A673 (cell line): ENCODE measurements around the gene URI1. TPM values are rescaled to one million over a fixed set of nuclear protein-coding genes. Genes with fewer than 3 reads are reported as not detected.

ENCODE experiments used
- BruUV-seq: library from RNA; stranded (reverse); fragments of 400-500 nt; replicated peaks from 2 replicates; lab custom pipeline; 2021; lab: Mats Ljungman, UMichigan
- CTCF ChIA-PET: fragments of 300-600 bp; sonication (Branson Sonifier 250); formaldehyde crosslinking; loops from one replicate; lab custom pipeline; 2022; ENCODE audit warnings: antibody characterized with exemption; lab: Charles Lee
- POLR2A ChIA-PET: fragments of 300-600 bp; sonication (Branson Sonifier 250); formaldehyde crosslinking; loops from one replicate; lab custom pipeline; 2022; ENCODE audit warnings: antibody characterized with exemption; ENCODE audit not compliant: low non-redundant PET; lab: Charles Lee
- DNase-seq: peaks from one replicate; pipeline ENCODE4 v3.0.0-alpha.2; 2015; ENCODE audit warnings: low spot score
- H3K27ac ChIP-seq: fragments of 200-600 bp; sonication (generic); 2 replicates; pipeline ENCODE4 v1.5.1; 2016; ENCODE audit warnings: mixed run types, low read depth, mild to moderate bottlenecking, mixed read lengths, antibody characterized with exemption, low read length; ENCODE audit not compliant: poor library complexity, severe bottlenecking
- H3K27me3 ChIP-seq: fragments of 200-600 bp; sonication (generic); replicated peaks from 2 replicates; pipeline ENCODE4 v1.6.1; 2017; ENCODE audit warnings: mixed run types, low read depth, mild to moderate bottlenecking, mixed read lengths, antibody characterized with exemption, low read length; ENCODE audit not compliant: insufficient read depth, poor library complexity
- H3K36me3 ChIP-seq: fragments of 200-600 bp; sonication (generic); 2 replicates; pipeline ENCODE4 v1.6.1; 2016; ENCODE audit warnings: mixed run types, mild to moderate bottlenecking, mixed read lengths, antibody characterized with exemption, low read length; ENCODE audit not compliant: insufficient read depth, poor library complexity, severe bottlenecking
- H3K4me1 ChIP-seq: fragments of 200-600 bp; sonication (generic); 2 replicates; pipeline ENCODE4 v1.6.1; 2017; ENCODE audit warnings: mixed run types, mild to moderate bottlenecking, mixed read lengths, antibody characterized with exemption, low read length; ENCODE audit not compliant: insufficient read depth, poor library complexity, severe bottlenecking
- H3K4me3 ChIP-seq: fragments of 200-600 bp; sonication (generic); 2 replicates; pipeline ENCODE4 v1.5.1; 2016; ENCODE audit warnings: low read depth, mixed run types, mild to moderate bottlenecking, mixed read lengths, low read length; ENCODE audit not compliant: poor library complexity, severe bottlenecking
- H3K9me3 ChIP-seq: fragments of 200-600 bp; sonication (generic); 2 replicates; pipeline ENCODE4 v1.6.1; 2016; ENCODE audit warnings: mixed run types, low read depth, mild to moderate bottlenecking, mixed read lengths, antibody characterized with exemption, low read length; ENCODE audit not compliant: poor library complexity, severe bottlenecking
- EZH2 ChIP-seq: fragments of 200-600 bp; sonication (generic); IDR thresholded peaks from 2 replicates; pipeline ENCODE4 v1.6.1; 2017; ENCODE audit warnings: borderline replicate concordance, low read depth, mild to moderate bottlenecking, mixed read lengths, antibody characterized with exemption, low read length; ENCODE audit not compliant: poor library complexity, severe bottlenecking
- intact Hi-C: fragments of 100-400 bp; cut with micrococcal nuclease; formaldehyde crosslinking; loops from one replicate; pipeline ENCODE4 v1.10.0; 2022; ENCODE audit not compliant: unreplicated experiment
- total RNA-seq: library from RNA; stranded (reverse); gene quantifications from 2 replicates; pipeline ENCODE4 v1.2.3, GENCODE V29; 2021
- TF ChIP-seq, protein P1 (sequence below): fragments of 300-800, 200-600 bp; sonication (generic); conservative IDR thresholded peaks from 2 replicates; pipeline ENCODE4 v1.5.1; 2017; ENCODE audit warnings: low read depth, mild to moderate bottlenecking, antibody characterized with exemption, low read length, moderate library complexity, mixed read lengths

The URI1 gene
- total RNA-seq, 1 experiment from 2014 or later, result 93.0 TPM

DNA sequence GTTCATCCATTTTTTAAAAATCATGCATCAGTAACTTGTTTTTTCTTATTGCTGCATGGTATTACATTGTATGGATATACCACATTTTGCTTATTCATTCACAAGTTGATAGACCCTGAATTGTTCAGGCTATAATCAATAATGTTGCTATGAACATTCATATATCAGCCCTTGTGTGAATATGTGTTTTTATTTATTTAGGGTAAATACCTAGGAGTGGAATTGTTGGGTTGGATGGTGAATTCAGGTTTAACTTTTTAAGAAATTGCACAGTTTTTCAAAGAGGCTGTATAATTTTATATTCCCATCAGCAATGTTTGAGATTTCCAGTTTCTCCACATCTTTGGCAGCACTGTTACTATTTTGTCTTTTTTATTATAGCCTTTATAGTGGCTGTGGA lies 82.1 kb downstream of the URI1 start:
- H3K4me3 ChIP-seq, result no peak overlapping the region
- peaks cover 6% of the 10 kb centered on the region for H3K9me3 ChIP-seq
- POLR2A ChIA-PET, result no interaction called here
- BruUV-seq, result no TSS peak
- H3K27me3 ChIP-seq, result no peaks in the 10 kb centered on the region
- DNase-seq, result no peak
- CTCF ChIA-PET, result no interaction called here
- TF ChIP-seq, protein P1, sequence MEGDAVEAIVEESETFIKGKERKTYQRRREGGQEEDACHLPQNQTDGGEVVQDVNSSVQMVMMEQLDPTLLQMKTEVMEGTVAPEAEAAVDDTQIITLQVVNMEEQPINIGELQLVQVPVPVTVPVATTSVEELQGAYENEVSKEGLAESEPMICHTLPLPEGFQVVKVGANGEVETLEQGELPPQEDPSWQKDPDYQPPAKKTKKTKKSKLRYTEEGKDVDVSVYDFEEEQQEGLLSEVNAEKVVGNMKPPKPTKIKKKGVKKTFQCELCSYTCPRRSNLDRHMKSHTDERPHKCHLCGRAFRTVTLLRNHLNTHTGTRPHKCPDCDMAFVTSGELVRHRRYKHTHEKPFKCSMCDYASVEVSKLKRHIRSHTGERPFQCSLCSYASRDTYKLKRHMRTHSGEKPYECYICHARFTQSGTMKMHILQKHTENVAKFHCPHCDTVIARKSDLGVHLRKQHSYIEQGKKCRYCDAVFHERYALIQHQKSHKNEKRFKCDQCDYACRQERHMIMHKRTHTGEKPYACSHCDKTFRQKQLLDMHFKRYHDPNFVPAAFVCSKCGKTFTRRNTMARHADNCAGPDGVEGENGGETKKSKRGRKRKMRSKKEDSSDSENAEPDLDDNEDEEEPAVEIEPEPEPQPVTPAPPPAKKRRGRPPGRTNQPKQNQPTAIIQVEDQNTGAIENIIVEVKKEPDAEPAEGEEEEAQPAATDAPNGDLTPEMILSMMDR, result no peak
- no peak for TF ChIP-seq EZH2
- intact Hi-C loops, result no loop called here
- H3K27ac ChIP-seq, result no peak overlapping the region
- no peaks in the 10 kb centered on the region for H3K4me1 ChIP-seq
- H3K36me3 ChIP-seq, result no peaks in the 10 kb centered on the region

DNA sequence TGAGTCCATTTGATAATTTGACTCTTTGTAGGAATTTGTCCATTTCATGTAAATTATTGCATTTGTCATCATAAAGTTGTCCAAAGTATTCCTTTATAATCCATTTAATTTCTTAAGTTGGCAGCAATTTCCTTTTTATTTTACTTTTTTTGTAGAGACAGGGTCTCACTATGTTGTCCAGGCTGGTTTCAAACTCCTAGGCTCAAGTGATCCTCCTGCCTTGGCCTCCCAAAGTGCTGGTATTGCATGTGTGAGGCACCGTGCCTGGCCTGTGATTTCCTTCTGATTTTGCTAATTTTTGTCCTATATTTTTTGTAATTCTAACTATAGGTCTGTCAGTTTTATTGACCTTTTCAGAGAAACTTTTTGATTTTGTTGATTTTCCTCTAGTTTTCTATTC lies 84.9 kb downstream of the URI1 start:
- ChIA-PET POLR2A (no interaction called here), CTCF (no interaction called here)
- H3K4me3 ChIP-seq, result no peak overlapping the region
- DNase-seq, result no peak
- H3K27me3 ChIP-seq, result no peaks in the 10 kb centered on the region
- peaks cover 5% of the 10 kb centered on the region for H3K36me3 ChIP-seq
- no TSS peak for BruUV-seq
- no peak for TF ChIP-seq EZH2
- TF ChIP-seq, protein P1, result no peak
- H3K4me1 ChIP-seq, result no peaks in the 10 kb centered on the region
- intact Hi-C loops, result no loop called here
- H3K27ac ChIP-seq, result no peak overlapping the region
- peaks cover 6% of the 10 kb centered on the region for H3K9me3 ChIP-seq

GRCh38 chr19:30028118-30028991 lies 86.3 kb downstream of the URI1 start:
- no peaks in the 10 kb centered on the region for H3K9me3 ChIP-seq
- peaks cover 5% of the 10 kb centered on the region for H3K36me3 ChIP-seq
- no peak for DNase-seq
- POLR2A ChIA-PET, result no interaction called here
- H3K4me1 ChIP-seq, result no peaks in the 10 kb centered on the region
- no peak for TF ChIP-seq EZH2
- TF ChIP-seq, protein P1, result no peak
- CTCF ChIA-PET, result interaction anchor here (0.7 kb wide), 1 partner anchor 42 kb away, joined by 3 read pairs; no protein-coding TSS in a partner anchor
- no peak overlapping the region for H3K27ac ChIP-seq
- intact Hi-C loops, result no loop called here
- H3K4me3 ChIP-seq, result no peak overlapping the region
- H3K27me3 ChIP-seq, result no peaks in the 10 kb centered on the region
- no TSS peak for BruUV-seq
